Panc1 (cell line): ENCODE measurements around the gene BLOC1S3.

ENCODE experiments used
- POLR2AphosphoS5 ChIP-seq: IDR thresholded peaks from 2 replicates; pipeline ENCODE4 v1.6.1; 2012; ENCODE audit warnings: mild to moderate bottlenecking, low read depth, low read length, moderate library complexity
- SIN3A ChIP-seq: IDR thresholded peaks from 2 replicates; pipeline ENCODE4 v1.6.1; 2012; ENCODE audit warnings: low read depth, mild to moderate bottlenecking, low read length, moderate library complexity, borderline replicate concordance; ENCODE audit not compliant: insufficient read depth
- TCF7L2 ChIP-seq: IDR thresholded peaks from 2 replicates; pipeline ENCODE4 v1.6.1; 2011; ENCODE audit warnings: mild to moderate bottlenecking, low read depth, low read length, inconsistent platforms
- TF ChIP-seq, protein P1 (sequence below): fragments of 450-650 bp; IDR thresholded peaks from 2 replicates; pipeline ENCODE4 v1.5.1; 2017; ENCODE audit warnings: mild to moderate bottlenecking
- TF ChIP-seq, protein P2 (sequence below), 2 experiments: IDR thresholded peaks; 2 replicates each; pipeline ENCODE4 v1.6.1; 2011 to 2012; ENCODE audit warnings: low read depth in 2 of 2, control low read depth in 1 of 2, low read length in 1 of 2, mild to moderate bottlenecking in 1 of 2, moderate library complexity in 1 of 2; ENCODE audit not compliant: insufficient read depth in 1 of 2

DNA sequence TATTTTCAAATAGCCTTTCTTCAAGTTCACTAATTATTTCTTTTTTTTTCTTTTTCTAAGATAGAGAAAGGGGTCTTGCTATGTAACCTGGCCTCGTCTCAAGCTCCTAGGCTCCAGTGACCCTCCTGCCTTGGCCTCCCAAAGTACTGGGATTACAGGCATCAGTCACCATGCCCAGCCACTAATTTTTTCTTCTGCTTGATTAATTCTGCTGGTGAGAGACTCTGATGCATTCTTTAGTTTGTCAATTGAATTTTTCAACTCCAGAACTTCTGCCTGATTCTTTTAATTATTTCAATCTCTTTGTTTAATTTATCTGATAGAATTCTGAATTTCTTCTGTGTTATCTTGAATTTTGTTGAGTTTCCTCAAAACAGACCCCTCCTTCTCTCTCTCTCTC, 11.4 kb downstream of the BLOC1S3 start:
- TF ChIP-seq, protein P1, sequence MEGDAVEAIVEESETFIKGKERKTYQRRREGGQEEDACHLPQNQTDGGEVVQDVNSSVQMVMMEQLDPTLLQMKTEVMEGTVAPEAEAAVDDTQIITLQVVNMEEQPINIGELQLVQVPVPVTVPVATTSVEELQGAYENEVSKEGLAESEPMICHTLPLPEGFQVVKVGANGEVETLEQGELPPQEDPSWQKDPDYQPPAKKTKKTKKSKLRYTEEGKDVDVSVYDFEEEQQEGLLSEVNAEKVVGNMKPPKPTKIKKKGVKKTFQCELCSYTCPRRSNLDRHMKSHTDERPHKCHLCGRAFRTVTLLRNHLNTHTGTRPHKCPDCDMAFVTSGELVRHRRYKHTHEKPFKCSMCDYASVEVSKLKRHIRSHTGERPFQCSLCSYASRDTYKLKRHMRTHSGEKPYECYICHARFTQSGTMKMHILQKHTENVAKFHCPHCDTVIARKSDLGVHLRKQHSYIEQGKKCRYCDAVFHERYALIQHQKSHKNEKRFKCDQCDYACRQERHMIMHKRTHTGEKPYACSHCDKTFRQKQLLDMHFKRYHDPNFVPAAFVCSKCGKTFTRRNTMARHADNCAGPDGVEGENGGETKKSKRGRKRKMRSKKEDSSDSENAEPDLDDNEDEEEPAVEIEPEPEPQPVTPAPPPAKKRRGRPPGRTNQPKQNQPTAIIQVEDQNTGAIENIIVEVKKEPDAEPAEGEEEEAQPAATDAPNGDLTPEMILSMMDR, result no peak
- TF ChIP-seq SIN3A (no peak), POLR2AphosphoS5 (no peak), TCF7L2 (no peak)
- TF ChIP-seq, protein P2, sequence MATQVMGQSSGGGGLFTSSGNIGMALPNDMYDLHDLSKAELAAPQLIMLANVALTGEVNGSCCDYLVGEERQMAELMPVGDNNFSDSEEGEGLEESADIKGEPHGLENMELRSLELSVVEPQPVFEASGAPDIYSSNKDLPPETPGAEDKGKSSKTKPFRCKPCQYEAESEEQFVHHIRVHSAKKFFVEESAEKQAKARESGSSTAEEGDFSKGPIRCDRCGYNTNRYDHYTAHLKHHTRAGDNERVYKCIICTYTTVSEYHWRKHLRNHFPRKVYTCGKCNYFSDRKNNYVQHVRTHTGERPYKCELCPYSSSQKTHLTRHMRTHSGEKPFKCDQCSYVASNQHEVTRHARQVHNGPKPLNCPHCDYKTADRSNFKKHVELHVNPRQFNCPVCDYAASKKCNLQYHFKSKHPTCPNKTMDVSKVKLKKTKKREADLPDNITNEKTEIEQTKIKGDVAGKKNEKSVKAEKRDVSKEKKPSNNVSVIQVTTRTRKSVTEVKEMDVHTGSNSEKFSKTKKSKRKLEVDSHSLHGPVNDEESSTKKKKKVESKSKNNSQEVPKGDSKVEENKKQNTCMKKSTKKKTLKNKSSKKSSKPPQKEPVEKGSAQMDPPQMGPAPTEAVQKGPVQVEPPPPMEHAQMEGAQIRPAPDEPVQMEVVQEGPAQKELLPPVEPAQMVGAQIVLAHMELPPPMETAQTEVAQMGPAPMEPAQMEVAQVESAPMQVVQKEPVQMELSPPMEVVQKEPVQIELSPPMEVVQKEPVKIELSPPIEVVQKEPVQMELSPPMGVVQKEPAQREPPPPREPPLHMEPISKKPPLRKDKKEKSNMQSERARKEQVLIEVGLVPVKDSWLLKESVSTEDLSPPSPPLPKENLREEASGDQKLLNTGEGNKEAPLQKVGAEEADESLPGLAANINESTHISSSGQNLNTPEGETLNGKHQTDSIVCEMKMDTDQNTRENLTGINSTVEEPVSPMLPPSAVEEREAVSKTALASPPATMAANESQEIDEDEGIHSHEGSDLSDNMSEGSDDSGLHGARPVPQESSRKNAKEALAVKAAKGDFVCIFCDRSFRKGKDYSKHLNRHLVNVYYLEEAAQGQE (IDR thresholded peaks at IDR 0.05; ENCODE audit: insufficient read depth in 1 of 2, low read depth in 2 of 2, low read length in 1 of 2), result no peak
